GM21423 (cell line): ENCODE data around the gene TTLL3.
"Not testable (repeated sequence)": the region's sequence is repeated elsewhere in the genome, so short reads cannot be mapped to it uniquely, and the experiment has no call there.

Experiments used
- ATAC-seq: cut with Tn5 transposase; IDR thresholded peaks from one replicate; pipeline ENCODE4 v1.9.1; 2021; ENCODE audit warnings: mild to moderate bottlenecking, moderate library complexity; ENCODE audit not compliant: unreplicated experiment

Gene TTLL3

DNA sequence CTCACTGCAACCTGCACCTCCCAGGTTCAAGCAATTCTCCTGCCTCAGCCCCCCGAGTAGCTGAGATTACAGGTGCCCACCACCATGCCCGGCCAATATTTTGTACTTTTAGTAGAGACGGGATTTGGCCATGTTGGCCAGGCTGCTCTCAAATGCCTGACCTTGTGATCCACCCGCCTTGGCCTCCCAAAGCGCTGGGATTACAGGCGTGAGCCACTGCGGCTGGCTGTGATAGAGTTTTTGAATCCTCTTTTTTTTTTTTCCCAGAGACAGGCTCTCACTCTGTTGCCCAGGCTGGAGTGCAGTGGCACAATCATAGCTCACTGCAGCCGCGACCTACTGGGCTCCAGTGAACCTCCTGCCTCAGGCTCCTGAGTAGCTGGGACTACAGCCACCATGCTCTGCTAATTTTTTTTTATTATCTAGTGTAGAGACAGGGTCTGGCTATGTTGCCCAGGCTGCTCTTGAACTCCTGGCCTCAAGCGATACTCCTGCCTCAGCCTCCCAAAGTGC lies 55.1 kb downstream of the TTLL3 start:
- ATAC-seq: not testable (repeated sequence)

DNA sequence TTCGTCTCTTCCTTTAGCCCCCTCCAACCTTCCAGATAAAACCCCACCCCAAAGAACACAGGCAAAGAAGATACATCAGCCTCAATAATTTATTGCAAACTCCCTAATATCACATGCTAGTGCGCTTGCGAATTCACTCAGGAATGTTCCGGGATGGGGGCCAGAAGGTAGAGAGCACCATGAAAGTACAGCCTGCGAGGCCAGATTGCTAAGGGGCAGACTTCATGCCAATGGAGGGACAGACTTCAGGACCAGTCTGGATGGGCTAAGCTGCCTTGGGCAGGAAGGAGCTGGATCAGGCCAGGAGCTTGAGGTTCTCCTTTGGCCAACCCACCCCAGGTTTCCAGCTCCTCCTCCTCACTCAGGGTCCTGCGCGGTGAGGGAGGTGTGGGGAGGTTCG lies 56.6 kb downstream of the TTLL3 start:
- ATAC-seq: no peak

DNA sequence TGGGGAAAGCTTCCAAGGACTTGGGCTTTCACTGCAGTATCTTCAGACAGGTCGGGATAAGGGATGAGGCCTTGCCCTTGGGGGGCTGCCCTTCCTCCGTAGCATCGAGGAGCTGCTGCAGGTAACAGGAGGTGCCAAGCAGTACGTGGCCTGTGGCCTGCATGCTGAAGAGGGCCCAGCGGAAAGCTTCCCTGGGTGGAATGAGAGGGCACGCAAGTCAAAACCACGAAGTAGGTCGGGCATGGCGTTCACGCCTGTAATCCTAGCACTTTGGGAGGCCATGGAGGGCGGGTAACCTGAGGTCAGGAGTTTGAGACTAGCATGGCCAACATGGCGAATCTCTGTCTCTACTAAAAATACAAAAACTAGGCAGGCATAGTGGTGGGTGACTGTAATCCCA lies 57.0 kb downstream of the TTLL3 start:
- no peak for ATAC-seq

DNA sequence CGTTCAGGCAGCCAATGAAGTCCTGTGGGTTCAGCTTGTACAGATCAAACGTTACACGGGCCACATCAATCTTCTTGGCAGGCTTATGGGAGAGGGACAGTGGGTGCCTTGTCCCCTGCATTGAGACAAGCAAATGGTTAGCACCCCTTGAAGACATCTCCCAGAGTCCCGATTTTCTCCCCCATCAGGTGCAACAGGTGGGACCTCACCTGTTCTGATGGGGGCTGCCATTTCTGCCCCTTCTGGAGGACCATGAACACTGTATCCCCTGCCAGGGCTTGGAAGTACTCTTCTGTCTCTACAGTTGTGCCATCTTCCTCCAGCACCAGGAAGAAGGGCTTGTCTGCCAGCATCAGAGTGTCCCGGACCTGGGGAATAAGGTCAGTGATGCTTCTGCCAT lies 59.9 kb downstream of the TTLL3 start:
- no peak for ATAC-seq

DNA sequence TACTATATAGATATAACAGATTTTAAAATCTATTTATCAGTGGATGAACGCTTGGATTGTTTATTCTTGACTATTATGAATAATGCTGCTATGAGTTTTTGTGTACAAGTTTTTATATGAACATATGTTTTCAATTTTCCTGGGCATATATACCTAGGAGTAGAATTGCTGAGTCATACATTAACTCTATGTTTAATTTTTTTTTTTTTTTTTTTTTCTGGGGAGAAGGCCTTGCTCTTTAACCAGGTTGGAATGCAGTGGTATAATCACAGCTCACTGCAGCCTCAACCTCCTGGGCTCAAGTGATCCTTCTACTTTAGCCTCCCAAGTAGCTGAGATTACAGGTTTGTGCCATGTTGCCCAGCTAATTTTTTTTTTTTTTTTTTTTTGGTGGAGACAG lies 60.9 kb downstream of the TTLL3 start:
- ATAC-seq: no peak

DNA sequence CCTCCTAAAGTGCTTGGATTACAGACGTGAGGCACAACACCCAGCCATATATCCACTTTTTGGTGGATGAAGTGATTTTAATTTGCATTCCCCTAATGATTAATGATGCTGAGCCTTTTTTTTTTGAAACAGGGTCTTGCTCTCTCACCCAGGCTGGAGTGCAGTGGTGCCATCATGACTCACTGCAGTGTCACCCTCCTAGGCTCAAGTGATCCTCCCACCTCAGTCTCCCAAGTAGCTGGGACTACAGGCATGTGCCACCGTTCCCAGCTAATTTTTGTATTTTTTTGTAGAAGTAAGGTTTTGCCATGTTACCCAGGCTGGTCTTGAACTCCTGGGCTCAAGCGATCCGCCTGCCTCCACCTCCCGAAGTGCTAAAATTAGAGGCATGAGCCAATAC lies 62.0 kb downstream of the TTLL3 start:
- ATAC-seq: not testable (repeated sequence)

DNA sequence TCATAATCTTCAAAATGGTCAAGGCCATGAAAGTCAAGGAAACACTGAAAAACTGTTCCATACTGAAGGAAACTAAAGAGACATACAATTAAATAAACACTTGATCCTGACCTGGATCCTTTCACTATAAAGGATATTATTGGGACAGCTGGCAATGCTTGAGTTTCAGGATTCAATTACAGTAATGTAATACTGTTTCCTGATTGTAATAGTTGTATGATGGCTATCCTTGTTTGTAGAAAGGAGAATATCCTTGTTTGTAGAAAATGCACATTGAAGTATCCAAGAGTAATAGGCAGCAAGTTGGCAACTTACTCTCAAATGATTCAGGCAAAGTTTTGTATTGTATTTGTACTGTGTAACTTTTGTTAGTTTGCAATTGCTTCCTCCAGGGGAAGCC lies 65.4 kb downstream of the TTLL3 start:
- no peak for ATAC-seq

DNA sequence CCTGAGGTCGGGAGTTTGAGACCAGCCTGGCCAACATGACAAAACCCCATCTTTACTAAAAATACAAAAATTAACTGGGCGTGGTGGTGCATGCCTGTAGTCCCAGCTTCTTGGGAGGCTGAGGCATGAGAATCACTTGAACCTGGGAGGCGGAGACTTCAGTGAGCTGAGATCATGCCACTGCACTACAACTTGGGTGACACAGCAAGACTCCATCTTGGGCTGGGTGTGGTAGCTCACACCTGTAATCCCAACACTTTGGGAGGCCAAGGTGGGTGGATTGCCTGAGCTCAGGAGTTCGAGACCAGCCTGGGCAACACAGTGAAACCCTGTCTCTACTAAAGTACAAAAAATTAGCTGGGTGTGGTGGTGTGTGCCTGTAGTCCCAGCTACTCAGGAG lies 66.2 kb downstream of the TTLL3 start:
- ATAC-seq: not testable (repeated sequence)

DNA sequence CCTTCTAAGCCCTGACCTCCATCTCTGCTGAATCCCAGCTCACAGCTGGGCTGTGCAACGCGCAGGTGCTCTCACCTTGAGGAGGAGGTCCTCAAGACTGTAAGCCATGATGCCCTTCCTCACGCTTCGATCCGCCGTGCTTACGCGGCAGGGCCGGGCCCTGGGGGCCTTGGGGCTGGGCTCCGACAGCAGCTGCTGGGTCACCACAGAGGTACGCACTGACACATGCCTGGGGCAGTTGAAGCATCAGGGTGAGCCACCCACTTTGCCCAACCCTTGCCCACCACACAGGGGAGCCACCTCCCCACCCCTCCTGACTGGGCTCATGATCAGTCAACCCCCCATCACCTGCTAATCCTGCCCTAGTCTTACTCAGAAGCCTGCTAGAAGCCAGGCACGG lies 66.9 kb downstream of the TTLL3 start:
- no peak for ATAC-seq

DNA sequence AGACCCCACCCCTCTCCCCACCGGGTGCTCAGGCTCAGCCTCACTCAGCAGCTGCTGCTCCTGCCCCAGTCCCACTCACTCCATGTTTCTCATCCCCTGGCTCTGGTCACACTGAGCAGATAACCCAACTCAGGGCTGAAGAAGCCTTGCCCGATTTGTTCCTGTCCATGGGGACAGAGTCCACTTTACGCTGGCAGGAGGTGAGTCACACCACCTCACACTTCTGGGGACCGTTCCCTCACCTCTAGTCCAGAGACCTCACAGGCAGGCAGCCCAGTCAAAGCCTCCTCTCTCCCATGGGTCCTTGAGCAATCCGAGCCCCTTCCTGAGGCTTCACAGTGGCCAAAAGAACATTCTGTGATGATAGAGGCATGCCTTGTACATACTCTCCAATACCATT lies 68.6 kb downstream of the TTLL3 start:
- no peak for ATAC-seq

DNA sequence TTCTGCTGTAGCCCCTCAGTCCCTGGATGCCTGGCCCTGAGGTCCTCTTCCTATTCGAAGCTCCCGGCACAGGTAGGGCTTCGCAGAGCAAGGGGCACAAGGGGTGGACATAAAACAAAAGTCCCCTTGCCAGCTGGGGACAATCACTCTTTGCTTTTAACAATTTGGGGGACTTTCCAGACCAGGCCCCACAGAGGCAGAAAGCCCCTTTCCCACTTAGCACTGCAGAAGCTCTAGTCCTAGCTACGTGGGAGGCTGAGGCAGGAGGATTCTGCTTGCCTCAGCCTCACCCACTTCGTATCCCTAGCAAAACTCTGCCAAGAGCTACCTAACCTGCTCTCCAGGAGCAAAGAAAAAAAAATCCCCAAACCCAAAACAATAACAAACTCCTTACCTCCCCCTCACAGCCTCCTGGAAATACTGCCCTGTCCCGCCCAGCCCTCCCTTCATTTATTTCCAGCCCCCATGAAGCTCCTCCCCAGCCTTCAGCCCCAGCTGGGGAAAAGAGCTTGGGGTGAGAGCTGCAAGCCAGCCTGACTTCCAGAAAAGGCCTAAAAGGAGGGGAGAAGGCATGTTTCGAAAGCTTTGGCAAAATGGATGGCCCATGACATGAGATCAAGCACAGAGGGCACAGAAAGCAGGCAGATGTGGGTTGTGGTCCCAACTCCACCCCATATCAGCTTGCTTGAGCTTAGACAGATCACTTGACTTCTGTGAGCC lies 69.9 kb downstream of the TTLL3 start, which contains the start of gene CIDEC:
Gene CIDEC (minus strand): TSS at position 424 of the 720 bp plus-strand sequence. CDS start 1,767 bp downstream, outside the sequence.
- ATAC-seq: no peak

DNA sequence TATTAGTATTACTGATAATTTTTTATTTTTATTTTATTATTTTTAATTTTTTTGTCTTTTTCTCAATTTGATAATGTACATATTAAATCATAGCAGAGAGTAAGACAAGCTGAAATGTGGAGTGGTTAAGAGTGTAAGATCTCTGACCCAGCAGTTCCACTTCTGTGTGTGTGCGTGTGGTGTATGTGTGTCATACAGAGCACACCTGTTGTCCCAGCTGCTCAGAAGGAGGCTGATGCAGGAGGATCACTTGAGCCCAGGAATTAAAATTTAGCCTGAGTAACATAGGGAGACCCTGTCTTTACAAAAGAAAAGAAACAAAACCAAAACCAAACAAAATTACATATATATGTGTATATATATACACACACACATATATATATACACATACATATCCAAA lies 71.4 kb downstream of the TTLL3 start:
- no peak for ATAC-seq

DNA sequence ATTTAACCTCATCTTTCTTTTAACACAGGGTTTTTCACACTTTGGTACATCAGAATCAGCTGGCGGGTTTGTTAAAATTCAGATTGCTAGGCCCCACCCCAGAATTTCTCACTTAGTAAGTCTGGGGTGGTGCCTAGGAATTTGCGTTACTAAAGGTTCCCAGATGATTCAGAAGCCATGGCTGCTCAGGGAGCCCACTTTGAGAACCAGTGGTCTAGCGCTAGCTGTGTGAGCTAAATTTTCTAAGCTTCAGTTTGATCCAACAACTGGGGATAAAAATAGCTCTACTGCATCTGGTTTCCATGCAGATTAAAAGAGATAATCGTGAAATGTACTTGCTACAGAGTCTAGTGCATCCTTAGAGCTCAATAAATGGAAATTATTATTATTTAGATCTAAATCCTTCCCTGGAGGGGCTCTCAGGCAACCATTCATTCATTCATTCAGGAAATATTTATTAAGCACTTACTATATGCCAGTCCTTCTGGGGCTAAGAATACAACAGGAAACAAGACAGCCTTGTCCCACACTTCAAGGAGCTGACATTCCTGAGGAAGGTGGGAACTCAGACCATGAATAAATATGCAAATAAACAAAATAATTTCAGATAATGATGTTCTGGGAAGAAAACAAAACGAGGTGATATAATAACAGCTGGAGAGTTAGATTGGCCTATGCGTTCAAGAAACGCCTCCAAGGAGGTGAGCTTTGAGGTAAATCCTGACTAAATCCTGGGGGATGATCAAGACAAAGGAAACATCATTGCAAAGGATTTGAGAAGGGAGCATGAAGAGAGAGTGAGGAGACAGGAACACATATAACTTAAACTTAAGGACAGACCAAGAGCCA lies 73.9 kb downstream of the TTLL3 start:
- ATAC-seq: no peak

DNA sequence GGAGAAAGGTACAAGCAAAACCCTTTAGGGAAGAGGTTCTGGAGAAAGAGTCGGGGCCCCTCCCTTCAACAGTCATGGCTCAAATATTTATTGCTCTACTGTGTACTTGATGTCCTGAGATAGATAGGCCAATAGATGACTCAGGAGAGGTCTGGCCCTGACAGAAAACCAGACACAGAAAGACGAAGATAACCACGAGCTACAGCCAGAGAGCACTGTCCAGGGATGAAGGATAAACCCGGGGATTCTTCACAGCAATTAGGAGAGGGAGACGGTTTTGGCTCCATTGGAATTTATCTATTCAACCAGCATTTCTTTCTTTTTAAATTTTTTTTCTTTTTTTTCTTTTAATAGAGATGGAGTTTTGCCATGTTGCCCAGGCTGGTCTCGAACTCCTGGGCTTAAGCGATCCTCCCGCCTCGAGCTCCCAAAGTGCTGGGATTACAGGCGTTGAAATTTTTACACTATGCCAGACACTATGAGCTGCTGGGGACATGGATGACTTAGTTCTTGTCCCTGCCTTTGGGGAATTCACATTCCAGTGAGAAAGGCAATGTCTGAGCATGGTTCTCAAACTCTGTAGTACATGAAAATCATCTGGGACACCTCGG lies 74.6 kb downstream of the TTLL3 start:
- no peak for ATAC-seq
